ENCODE measurements around the gene UCHL1. TPM values are rescaled to one million over a fixed set of nuclear protein-coding genes. Genes with fewer than 3 reads are reported as not detected.

The UCHL1 gene
- total and polyA plus RNA-seq, 2 of the 13 experiments (the other 11 are each of a cell fraction or from before 2014, with no cell fraction given): not detected

DNA sequence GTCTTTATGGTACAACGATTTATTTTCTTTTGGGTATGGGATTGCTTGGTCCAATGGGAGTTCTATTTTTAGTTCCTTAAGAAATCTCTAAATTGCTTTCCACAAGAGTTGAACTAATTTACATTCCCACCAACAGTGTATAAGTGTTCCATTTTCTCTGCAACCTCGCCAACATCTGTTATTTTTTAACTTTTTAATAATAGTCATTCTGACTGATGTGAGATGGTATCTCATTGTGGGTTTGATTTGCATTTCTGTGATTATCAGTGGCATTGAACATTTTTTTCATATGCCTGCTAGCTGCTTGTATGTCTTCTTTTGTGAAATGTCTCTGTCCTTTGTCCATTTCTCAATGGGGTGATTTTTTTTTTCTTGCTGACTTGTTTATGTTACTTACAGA is 42.8 kb downstream of the UCHL1 start (continued):
- no peak for TF ChIP-seq ATF7 (IDR thresholded peaks at IDR 0.05)
- TF ChIP-seq ATF7 (CRISPR knock-in tag; IDR thresholded peaks at IDR 0.05): no peak
- TF ChIP-seq MTA3 (CRISPR knock-in tag; IDR thresholded peaks at IDR 0.05): no peak
- no peak for TF ChIP-seq PHF5A (CRISPR knock-in tag; IDR thresholded peaks at IDR 0.05; ENCODE audit: low read depth, unreplicated experiment)

DNA sequence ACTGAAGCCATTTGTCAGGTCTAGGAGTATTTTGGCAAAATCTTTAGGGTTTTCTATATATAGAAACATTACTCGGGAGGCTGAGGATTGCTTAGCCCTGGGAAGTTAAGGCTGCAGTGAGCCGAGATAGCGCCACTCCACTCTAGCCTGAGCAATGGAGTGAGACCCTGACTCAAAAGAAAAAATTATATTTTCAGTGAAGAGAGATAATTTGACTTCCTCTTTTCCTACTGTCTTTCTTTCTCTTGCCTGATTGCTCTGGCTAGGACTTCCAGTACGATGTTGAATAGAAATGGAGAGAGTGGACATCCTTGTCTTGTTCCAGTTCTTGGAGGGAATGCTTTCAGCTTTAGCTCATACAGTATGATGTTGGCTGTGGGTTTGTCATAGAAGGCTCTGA is 44.4 kb downstream of the UCHL1 start:
- Histone ChIP-seq H3K27me3 (ENCODE audit: control insufficient read depth in 1 of 2, insufficient read depth in 2 of 2, low read length in 2 of 2) (peaks cover 2 to 4% of the 10 kb centered on the region in 2 experiments; a peak in 1 of 5 replicates), H3K79me2 (ENCODE audit: insufficient read depth, low read length) (no peaks in the 10 kb centered on the region), H3K4me3 (replicated peaks in 1 of 3; ENCODE audit: insufficient read depth in 1 of 3, low read depth in 2 of 3, low read length in 3 of 3) (no peak overlapping the region), H4K20me1 (ENCODE audit: insufficient read depth, low read length) (no peaks in the 10 kb centered on the region), H3K27ac (ENCODE audit: extremely low read length, insufficient read depth, low read length) (no peak overlapping the region), H2AFZ (ENCODE audit: low read length) (no peak overlapping the region), H3K9ac (ENCODE audit: insufficient read depth, low read depth, low read length) (no peak overlapping the region), H3K4me2 (ENCODE audit: low read depth, low read length) (no peak overlapping the region), H3K4me1 (ENCODE audit: insufficient read depth, low read length) (no peaks in the 10 kb centered on the region), H3K9me3 (ENCODE audit: low read length) (no peaks in the 10 kb centered on the region), H3K36me3 (replicated peaks in 1 of 2; ENCODE audit: control insufficient read depth in 1 of 2, insufficient read depth in 2 of 2, low read length in 2 of 2) (no peaks in the 10 kb centered on the region)
- WGBS (ENCODE audit: low lambda C conversion rate): 16% methylated on average over 4 of the region's 4 CpGs
- POLR2A ChIA-PET: interaction anchor here (0.7 kb wide), 1 partner anchor 920 kb away, joined by 3 read pairs; no protein-coding TSS in a partner anchor
- ATAC-seq (no peak), DNase-seq (ENCODE audit: low spot score) (no peak), FAIRE-seq (no peak)
- in situ Hi-C loops (cut with HindIII; ENCODE audit: extremely low pct_ligation_motif_present, low pct_unique_long_range_greater_than_20kb) (no loop called here), intact Hi-C loops (cut with micrococcal nuclease; ENCODE audit: unreplicated experiment) (no loop called here)
- no peak for TF ChIP-seq ARNTL (CRISPR knock-in tag; IDR thresholded peaks at IDR 0.05)
- no peak for TF ChIP-seq HOXA5 (CRISPR knock-in tag; IDR thresholded peaks at IDR 0.05)
- no peak for TF ChIP-seq ZNF776 (CRISPR knock-in tag; IDR thresholded peaks at IDR 0.05)
- no peak for TF ChIP-seq MAFF (IDR thresholded peaks at IDR 0.05; ENCODE audit: low read depth, low read length)
- TF ChIP-seq ZNF12 (CRISPR knock-in tag; IDR thresholded peaks at IDR 0.05): no peak
- TF ChIP-seq, protein P1, sequence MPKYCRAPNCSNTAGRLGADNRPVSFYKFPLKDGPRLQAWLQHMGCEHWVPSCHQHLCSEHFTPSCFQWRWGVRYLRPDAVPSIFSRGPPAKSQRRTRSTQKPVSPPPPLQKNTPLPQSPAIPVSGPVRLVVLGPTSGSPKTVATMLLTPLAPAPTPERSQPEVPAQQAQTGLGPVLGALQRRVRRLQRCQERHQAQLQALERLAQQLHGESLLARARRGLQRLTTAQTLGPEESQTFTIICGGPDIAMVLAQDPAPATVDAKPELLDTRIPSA (CRISPR knock-in tag; IDR thresholded peaks at IDR 0.05; ENCODE audit: borderline replicate concordance): no peak
- TF ChIP-seq ZNF329 (CRISPR knock-in tag; IDR thresholded peaks at IDR 0.05; ENCODE audit: low read depth): no peak
- CTCF ChIA-PET (ENCODE audit: low intra/inter-chr PET ratio, low total read pairs): no interaction called here
- no TSS peak for BruUV-seq (replicated peaks)
